Loucy (cell line): Measurements from ENCODE around the gene GET4.
"Not testable (repeated sequence)": the region's sequence is repeated elsewhere in the genome, so short reads cannot be mapped to it uniquely, and the experiment has no call there.

Source experiments
- H2AFZ ChIP-seq: fragments of 200-600 bp; sonication (generic); 2 replicates; pipeline ENCODE4 v1.6.0; 2016; ENCODE audit warnings: antibody characterized with exemption, mild to moderate bottlenecking, low read length, moderate library complexity
- H3F3A ChIP-seq: fragments of 200-600 bp; 2 replicates; pipeline ENCODE4 v1.6.0; 2016; ENCODE audit warnings: antibody characterized with exemption, low read depth, mild to moderate bottlenecking
- H3K27me3 ChIP-seq: fragments of 200-600 bp; sonication (generic); 2 replicates; pipeline ENCODE4 v1.6.1; 2014; ENCODE audit warnings: low read length, mild to moderate bottlenecking; ENCODE audit not compliant: insufficient read depth, poor library complexity, severe bottlenecking
- H3K36me3 ChIP-seq: fragments of 200-600 bp; sonication (generic); 2 replicates; pipeline ENCODE4 v1.6.1; 2016; ENCODE audit warnings: low read length; ENCODE audit not compliant: insufficient read depth
- H3K4me1 ChIP-seq: fragments of 200-600 bp; sonication (generic); 2 replicates; pipeline ENCODE4 v1.5.1; 2014; ENCODE audit warnings: low read length, mild to moderate bottlenecking; ENCODE audit not compliant: insufficient read depth, poor library complexity, severe bottlenecking
- H3K4me2 ChIP-seq: fragments of 200-600 bp; sonication (generic); 2 replicates; pipeline ENCODE4 v1.6.0; 2014; ENCODE audit warnings: antibody characterized with exemption, low read length, low read depth, mild to moderate bottlenecking; ENCODE audit not compliant: poor library complexity, severe bottlenecking
- H3K4me3 ChIP-seq: fragments of 200-600 bp; sonication (generic); 2 replicates; pipeline ENCODE4 v1.5.1; 2014; ENCODE audit warnings: low read length, mild to moderate bottlenecking, mixed read lengths; ENCODE audit not compliant: poor library complexity, severe bottlenecking
- H3K79me2 ChIP-seq: fragments of 200-600 bp; sonication (generic); 2 replicates; pipeline ENCODE4 v1.6.1; 2014; ENCODE audit warnings: low read length; ENCODE audit not compliant: insufficient read depth
- H3K9ac ChIP-seq: fragments of 200-600 bp; sonication (generic); 2 replicates; pipeline ENCODE4 v1.6.0; 2014; ENCODE audit warnings: mild to moderate bottlenecking, low read depth, low read length, moderate library complexity; ENCODE audit not compliant: poor library complexity, severe bottlenecking
- H3K9me2 ChIP-seq: fragments of 200-600 bp; sonication (generic); replicated peaks from 2 replicates; pipeline ENCODE4 v1.6.1; 2016; ENCODE audit warnings: low read depth, low read length, mixed read lengths
- H3K9me3 ChIP-seq: fragments of 200-600 bp; sonication (generic); 2 replicates; pipeline ENCODE4 v1.6.1; 2014; ENCODE audit warnings: mild to moderate bottlenecking, antibody characterized with exemption, low read length, low read depth; ENCODE audit not compliant: insufficient read depth
- H4K20me1 ChIP-seq: fragments of 200-600 bp; sonication (generic); 2 replicates; pipeline ENCODE4 v1.6.0; 2014; ENCODE audit warnings: antibody characterized with exemption, low read length, mild to moderate bottlenecking; ENCODE audit not compliant: insufficient read depth, poor library complexity, severe bottlenecking
- CTCF ChIP-seq: fragments of 200-600 bp; sonication (generic); conservative IDR thresholded peaks from 2 replicates; pipeline ENCODE4 v1.5.1; 2014; ENCODE audit warnings: mild to moderate bottlenecking, antibody characterized with exemption, low read length
- EZH2phosphoT487 ChIP-seq: fragments of 200-600 bp; IDR thresholded peaks from 2 replicates; pipeline ENCODE4 v1.6.1; 2018; ENCODE audit warnings: antibody characterized with exemption, mild to moderate bottlenecking, moderate library complexity, borderline replicate concordance

The GET4 gene

DNA sequence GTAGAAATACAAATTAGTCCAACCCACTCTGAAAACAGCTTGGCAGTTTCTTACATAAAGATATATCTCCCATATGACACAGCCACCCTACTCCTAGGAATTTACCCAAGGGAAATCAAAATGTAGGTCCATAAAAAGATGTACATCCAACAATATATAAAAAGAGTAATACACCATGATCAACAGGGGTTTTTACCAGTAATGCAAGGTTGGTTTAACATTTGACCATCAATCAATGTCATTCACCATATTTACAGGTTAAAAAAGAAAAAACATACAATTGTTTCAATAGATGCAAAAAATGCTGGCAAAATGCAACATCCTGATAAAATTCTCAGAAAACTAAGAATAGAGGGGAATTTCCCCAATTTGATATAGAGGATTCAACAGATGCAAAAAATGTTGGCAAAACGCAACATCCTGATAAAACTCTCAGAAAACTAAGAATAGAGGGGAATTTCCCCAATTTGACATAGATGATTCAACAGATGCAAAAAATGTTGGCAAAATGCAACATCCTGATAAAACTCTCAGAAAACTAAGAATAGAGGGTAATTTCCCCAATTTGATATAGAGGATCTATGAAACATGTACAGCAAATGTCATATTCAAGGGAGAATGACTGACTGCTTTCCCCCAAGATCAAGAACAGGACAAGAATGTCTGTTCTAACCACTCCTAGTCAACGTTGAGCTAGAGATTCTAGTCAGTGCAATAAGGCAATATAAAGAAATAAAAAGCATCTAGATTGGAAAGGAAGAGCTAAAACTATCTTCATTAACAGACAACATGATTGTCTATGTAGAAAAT is 64.5 kb downstream of the GET4 start:
- no peaks in the 10 kb centered on the region for H3F3A ChIP-seq
- no peaks in the 10 kb centered on the region; the same call in 1 of the 2 replicates for H3K9me3 ChIP-seq

DNA sequence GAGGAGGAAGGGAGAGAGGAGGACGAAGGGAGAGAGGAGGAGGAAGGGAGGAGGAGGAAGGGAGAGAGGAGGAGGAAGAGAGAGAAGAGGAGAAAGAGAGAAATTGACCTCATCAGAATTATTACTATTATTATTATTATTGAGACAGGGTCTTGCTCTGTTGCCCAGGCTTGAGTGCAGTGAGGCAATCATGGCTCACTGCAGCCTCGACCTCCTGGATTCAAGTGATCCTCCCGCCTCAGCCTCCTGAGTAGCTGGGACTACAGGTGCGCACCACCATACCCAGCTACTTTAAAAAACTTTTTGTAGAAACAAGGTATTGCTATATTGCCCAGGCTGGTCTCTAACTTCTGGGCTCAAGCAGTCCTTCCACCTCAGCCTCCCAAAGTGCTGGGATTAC is 67.4 kb downstream of the GET4 start:
- H3K79me2 ChIP-seq, H3K4me2 ChIP-seq, H4K20me1 ChIP-seq, H3K36me3 ChIP-seq, H3K9me2 ChIP-seq, H3F3A ChIP-seq, H3K9me3 ChIP-seq, H3K27me3 ChIP-seq, H3K4me3 ChIP-seq, H2AFZ ChIP-seq, H3K4me1 ChIP-seq, H3K9ac ChIP-seq: not testable (repeated sequence)

More for the DNA sequence above, 64.5 kb downstream of the GET4 start:
- Histone ChIP-seq H2AFZ (no peak overlapping the region), H3K4me1 (no peaks in the 10 kb centered on the region), H3K27me3 (no peaks in the 10 kb centered on the region), H3K4me2 (no peak overlapping the region), H4K20me1 (no peaks in the 10 kb centered on the region), H3K79me2 (no peaks in the 10 kb centered on the region), H3K36me3 (no peaks in the 10 kb centered on the region), H3K9me2 (no peaks in the 10 kb centered on the region), H3K4me3 (no peak overlapping the region), H3K9ac (no peak overlapping the region)
- TF ChIP-seq CTCF = no peak
- no peak for TF ChIP-seq EZH2phosphoT487

DNA sequence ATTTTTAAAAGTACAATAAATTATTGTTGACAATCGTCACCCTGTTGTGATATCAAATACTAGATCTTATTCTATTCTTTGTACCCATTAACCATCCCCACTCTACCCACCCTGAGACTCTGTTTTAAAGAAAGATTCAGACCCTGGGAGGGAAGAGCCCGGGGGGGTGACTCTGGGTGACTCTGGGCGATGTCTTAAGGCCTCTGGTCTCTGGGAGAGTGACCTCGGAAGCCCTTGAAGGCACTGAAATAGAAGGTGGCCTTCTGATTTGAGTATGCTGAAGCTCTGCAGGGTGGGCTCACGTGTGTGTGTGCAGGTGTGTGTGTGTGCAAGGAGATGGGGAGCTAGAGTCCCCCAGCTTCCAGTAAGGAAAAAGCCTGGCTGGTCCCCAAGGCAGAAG is 68.4 kb downstream of the GET4 start:
- TF ChIP-seq CTCF (no peak), EZH2phosphoT487 (no peak)
- H3K9me3 ChIP-seq = no peaks in the 10 kb centered on the region; the same call in 1 of the 2 replicates
- no peaks in the 10 kb centered on the region for H3K79me2 ChIP-seq
- H3K9ac ChIP-seq = no peak overlapping the region
- no peaks in the 10 kb centered on the region for H4K20me1 ChIP-seq
- no peaks in the 10 kb centered on the region for H3K9me2 ChIP-seq
- no peaks in the 10 kb centered on the region for H3F3A ChIP-seq
- H3K4me3 ChIP-seq = no peak overlapping the region
- no peak overlapping the region for H2AFZ ChIP-seq
- H3K4me1 ChIP-seq = no peaks in the 10 kb centered on the region
- H3K36me3 ChIP-seq = no peaks in the 10 kb centered on the region
- H3K27me3 ChIP-seq = no peaks in the 10 kb centered on the region
- H3K4me2 ChIP-seq = no peak overlapping the region

DNA sequence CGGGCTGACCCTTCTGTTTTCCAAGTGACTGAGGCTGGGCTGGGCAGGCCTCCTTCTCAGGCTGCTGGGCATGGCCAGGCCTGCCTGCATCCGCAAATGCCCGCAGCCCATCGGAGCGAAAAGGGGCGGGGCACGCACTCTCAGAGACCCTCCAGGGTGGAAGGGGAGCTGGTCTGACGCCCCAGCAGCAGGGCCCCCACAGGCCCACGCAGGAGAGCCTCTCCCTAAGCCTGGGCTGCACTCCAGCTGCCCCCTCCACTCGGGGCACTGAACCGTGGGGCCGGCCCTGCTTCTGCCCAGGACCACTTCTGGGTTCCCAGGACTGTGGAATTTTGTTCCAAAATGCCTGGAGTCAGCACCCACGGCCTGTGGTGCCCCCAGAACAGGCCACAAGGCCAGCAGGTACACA is 68.8 kb downstream of the GET4 start:
- Histone ChIP-seq H3K9me2 (no peaks in the 10 kb centered on the region), H3F3A (no peaks in the 10 kb centered on the region), H3K9me3 (no peaks in the 10 kb centered on the region), H4K20me1 (no peaks in the 10 kb centered on the region), H3K79me2 (no peaks in the 10 kb centered on the region), H3K4me1 (no peaks in the 10 kb centered on the region), H2AFZ (no peak overlapping the region), H3K36me3 (no peaks in the 10 kb centered on the region), H3K27me3 (no peaks in the 10 kb centered on the region), H3K4me2 (no peak overlapping the region), H3K4me3 (no peak overlapping the region), H3K9ac (no peak overlapping the region)
- TF ChIP-seq EZH2phosphoT487 (no peak), CTCF (no peak)
